GM12874 (cell line): ENCODE data around the gene EN1.

Source experiments
- TF ChIP-seq, protein P1 (sequence below): IDR thresholded peaks from 2 replicates; pipeline ENCODE4 v1.5.1; 2011; ENCODE audit warnings: low read depth, mild to moderate bottlenecking, control low read depth, low read length, moderate library complexity; ENCODE audit not compliant: insufficient read depth

EN1 gene

DNA sequence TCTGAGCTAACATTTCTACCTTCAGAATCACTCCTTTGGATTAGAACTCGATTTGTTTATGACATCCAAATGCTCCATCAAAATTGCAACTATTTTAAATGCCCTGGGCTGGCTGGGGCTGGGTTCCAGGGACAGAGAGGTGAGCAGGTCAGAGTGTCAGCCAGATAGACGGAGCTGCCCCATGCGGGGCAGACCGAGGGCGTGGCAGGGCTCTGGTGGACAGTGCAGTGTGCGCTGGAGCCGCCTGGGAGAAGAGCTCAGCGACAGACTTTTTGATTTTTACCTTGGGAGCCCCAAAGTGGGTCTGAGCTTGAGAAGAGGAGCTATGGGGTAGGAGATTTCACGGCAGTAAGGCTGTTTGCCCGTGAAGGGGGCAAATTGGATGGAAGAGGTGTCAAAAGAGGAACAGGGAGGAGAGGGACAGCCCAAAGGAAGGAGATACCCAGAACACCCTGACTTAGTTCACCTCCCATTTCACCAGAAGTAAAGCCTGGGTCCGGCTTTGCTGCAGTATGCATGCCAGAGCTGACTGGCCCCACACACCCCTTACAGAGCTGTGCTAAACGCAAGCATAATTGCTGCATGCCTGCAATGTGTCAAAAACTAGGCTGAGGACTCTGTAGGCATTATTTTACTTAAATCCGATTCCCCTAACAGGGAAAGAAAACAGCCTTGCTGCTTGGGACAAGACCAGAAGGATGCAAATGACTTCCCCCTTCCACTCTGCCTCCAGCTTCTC is 33.7 kb downstream of the EN1 start:
- TF ChIP-seq, protein P1, sequence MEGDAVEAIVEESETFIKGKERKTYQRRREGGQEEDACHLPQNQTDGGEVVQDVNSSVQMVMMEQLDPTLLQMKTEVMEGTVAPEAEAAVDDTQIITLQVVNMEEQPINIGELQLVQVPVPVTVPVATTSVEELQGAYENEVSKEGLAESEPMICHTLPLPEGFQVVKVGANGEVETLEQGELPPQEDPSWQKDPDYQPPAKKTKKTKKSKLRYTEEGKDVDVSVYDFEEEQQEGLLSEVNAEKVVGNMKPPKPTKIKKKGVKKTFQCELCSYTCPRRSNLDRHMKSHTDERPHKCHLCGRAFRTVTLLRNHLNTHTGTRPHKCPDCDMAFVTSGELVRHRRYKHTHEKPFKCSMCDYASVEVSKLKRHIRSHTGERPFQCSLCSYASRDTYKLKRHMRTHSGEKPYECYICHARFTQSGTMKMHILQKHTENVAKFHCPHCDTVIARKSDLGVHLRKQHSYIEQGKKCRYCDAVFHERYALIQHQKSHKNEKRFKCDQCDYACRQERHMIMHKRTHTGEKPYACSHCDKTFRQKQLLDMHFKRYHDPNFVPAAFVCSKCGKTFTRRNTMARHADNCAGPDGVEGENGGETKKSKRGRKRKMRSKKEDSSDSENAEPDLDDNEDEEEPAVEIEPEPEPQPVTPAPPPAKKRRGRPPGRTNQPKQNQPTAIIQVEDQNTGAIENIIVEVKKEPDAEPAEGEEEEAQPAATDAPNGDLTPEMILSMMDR, result no peak

DNA sequence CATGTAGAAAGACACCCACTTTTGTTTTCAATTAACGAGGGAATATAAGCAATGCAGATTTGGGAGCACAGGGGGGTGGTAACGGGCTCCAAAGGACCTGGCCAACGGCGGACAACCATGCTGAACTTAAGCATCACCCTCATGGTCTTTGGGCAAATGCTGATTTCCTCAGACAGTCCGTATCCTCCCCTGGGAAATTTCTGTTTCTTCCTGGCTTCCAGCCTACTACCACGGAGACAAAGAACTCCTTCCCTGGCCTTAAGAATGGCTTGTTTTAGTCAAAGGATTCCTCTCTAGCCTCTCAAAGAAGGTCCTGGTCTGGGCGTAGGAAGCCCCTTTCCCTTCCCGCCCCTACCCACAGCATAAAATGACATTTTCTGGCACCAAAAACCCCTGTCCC is 34.3 kb downstream of the EN1 start:
- TF ChIP-seq, protein P1, result no peak

DNA sequence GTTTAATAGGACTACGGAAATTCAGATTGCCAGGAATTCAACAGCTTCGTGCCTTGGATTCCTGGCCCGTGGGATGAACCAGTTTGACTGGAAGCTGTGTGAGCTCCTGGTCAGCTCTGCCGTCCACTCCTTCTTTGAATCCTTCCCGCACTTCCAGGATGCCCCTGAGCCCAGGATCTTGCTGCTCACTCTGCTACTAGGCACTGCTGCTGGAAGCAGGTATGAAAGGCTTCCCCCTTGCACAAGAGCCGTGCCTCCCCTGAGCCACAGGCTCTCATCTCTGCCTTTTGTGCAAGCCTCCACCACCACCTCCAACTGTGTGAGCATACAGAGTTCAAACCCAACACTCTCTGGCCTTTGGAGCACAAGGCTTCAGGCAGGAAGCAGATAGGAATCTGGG is 34.9 kb downstream of the EN1 start:
- TF ChIP-seq, protein P1, result no peak

DNA sequence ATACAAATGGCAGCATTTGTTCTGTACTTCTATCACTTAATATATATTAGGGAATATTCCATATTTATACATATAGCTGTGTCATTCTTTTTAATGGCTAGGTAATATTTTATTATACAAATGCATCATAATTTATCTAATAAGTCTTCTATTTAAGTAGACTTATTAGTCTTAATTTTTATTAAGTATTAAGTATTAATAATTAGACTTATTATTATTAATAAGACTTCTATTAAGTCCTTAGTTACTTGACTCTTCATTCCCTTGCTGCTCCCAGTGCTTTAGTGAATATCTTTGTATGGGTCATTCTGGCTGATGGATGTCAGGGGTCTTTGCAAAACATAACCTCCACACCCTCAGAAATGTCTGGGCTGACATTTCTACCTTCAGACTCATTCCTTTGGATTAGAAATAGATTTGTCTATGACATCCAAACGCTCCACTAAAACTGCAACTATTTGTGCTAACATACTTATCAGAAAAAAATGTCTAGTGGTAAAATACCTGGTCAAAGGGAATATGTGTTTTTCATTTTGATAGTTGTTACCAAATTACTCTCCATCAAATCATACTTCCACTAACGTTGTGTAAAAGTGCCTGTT is 35.8 kb downstream of the EN1 start:
- TF ChIP-seq, protein P1, result no peak

DNA sequence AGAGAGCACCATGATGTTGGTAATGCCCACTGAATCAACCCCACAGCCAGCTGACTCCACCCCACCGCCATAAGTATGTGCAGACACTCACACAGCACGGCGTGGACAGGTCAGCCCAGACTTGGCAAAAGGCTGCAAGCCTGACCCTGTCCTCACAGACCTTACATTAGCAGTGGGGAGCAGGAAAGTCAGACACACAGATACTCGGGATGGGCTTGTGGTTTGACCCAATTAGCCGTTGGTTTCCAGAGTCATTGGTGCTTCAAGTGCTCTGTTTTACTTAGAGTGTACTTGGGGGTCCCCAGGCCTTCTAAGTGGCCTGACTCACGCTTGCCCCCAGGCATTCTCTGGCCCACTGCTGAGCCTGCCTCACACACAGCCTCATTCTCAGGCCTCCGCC is 36.7 kb downstream of the EN1 start:
- TF ChIP-seq, protein P1, result no peak

DNA sequence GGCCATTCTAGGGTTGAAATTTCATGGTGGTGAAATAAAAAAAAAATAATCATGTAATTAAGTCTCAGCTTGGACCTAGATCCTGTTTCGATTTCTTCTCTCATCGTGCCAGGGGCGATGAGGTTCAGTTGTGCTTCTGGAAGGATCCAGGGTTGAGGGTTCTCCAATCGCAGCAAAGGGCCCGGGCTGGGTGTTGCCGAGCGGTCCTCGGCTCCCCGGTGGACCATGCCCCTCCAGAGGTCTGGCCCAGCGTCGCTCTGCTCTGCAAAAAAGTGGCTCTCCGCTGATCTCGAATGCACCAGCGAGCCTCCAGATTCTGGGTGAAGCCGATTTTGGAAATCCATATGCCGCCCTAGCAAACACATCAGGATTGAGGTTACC is 39.0 kb downstream of the EN1 start:
- TF ChIP-seq, protein P1, result no peak

DNA sequence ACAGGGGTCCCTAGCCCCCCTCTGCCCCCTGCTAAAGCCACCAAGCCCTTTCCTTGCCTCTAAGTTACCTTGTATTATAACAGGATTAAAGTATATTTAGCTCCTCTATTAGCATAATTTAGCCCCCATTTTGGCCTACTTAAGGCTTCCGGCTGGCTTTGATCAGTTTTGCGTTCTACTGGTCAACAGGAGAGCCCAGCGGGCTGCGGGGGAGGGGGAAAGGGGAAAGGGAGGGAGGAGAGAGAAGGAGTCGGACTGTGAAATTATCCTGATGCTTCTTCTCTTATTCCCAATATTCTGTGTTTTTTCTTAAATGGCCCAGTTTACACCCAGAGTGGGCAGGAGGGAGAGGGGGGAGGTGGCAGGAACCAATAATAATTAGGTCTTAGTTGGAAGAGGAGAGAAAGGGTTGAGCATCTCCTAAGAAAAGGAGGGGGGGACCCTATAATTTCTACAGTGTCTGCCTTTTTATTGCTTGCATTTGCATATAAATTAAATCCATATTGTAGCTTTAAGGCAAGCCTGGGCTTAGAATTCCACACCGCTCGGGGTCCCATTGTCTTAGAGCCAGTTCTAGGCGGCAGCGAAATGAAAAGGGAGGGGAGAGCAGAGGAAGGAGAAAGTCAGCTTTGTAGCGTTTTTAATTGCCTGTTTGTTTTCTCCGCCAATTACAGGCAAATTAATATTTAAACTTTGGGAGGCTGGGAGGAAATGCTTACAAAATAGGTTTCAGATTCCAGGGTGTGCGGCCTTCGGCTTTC is 39.6 kb downstream of the EN1 start:
- TF ChIP-seq, protein P1, result no peak
